ENCODE data around the gene UMAD1. TPM values are rescaled to one million over a fixed set of nuclear protein-coding genes. Genes with fewer than 3 reads are reported as not detected.
A peak's percentile ranks its signal among the peaks of the same experiment; 100 is the strongest.

Gene UMAD1
- total RNA-seq, 1 experiment from 2014 or later, result 20.8 TPM

DNA sequence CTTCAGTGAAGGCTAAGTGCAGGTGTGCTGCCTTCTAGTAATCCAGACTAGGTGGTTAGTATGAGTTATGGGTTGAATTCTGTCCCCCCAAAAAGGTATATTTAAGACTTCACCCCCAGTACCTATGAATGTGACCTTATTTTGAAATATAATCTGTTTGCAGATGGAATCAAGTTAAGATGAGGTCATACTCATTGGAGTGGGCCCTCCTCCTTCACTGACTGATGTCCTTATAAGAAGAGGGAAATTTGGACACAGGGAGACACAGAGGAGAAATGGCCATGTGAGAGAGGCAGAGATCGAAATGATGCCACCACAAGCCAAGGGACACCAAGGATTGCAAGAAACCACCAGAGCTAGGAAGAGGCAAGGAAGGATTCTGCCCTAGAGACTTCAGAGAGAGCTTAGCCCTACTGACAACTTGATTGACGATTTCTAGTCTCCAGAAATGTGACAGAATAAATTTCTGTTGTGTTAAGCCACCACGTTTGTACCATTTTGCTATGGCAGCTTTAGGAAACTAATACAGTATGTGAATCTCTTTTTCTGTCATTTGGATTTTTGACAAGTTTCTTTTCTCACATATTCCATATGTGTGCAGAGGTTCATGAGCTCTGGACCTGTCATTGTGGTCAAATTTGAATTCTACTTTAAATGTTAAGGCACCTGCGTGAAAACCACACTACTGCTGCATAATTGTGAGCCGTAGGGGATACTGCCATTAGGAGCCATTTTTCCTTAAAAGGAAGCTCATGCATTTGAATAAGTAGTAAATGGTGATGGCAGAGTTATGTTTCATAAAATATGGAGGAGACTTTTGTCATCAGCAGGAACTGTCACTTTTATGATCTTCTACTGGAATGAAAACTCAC, 80.4 kb downstream of the UMAD1 start:
- DNase-seq (ENCODE audit: low spot score), result no peak

- DNase-seq (ENCODE audit: low spot score), result no peak
These were observed 91.2 kb downstream of the UMAD1 start for GRCh38 chr7:7731732-7732131.

GRCh38 chr7:7732621-7733281, 92.2 kb downstream of the UMAD1 start:
- DNase-seq (ENCODE audit: low spot score), result no peak

DNA sequence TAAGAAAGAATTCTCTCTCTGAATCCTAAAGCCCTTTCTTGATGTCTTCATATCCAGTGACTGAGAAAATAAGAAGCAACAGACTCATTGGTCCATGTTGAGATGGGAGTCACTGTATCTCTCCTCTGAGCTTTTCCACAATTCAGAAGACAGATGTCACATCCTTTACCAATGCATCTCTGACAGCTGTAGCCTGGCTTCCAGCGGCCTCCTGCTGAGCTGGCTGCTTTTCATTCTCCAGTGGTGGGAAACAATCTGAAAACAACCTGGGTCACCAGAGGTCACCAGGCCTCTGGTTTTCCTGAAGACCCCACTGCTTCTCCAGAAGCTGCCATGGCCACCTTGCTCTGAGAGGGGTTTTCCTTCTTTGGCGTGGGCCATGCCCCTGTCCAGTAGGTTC, 96.1 kb downstream of the UMAD1 start:
- no peak for DNase-seq (ENCODE audit: low spot score)

DNA sequence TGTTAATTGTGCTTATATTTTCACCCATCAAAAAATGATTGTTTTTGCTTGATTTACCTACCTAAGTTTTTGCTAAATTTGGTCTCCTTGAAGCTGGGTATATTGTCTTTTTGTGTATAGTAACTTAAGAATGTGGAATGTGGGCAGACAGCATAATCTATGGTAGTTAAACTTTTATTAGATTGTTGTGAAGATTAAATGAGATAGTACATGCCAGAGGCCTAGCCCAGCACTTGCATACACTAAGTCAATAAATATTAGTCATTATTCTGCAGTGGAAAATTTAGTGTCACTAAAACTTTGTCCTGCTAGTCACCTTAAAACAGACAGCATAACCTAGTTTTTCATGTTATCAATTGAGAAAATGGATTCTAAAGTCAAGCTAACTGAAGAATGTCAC, 97.1 kb downstream of the UMAD1 start:
- no peak for DNase-seq (ENCODE audit: low spot score)

- DNase-seq (ENCODE audit: low spot score), result no peak
These were observed 97.6 kb downstream of the UMAD1 start for GRCh38 chr7:7738177-7738576.

GRCh38 chr7:7738622-7739021, 98.1 kb downstream of the UMAD1 start:
- no peak for DNase-seq (ENCODE audit: low spot score)

- DNase-seq (ENCODE audit: low spot score), result no peak
These were observed 98.9 kb downstream of the UMAD1 start for GRCh38 chr7:7739204-7740036.

GRCh38 chr7:7740037-7740355, 99.4 kb downstream of the UMAD1 start:
- no peak for DNase-seq (ENCODE audit: low spot score)

DNA sequence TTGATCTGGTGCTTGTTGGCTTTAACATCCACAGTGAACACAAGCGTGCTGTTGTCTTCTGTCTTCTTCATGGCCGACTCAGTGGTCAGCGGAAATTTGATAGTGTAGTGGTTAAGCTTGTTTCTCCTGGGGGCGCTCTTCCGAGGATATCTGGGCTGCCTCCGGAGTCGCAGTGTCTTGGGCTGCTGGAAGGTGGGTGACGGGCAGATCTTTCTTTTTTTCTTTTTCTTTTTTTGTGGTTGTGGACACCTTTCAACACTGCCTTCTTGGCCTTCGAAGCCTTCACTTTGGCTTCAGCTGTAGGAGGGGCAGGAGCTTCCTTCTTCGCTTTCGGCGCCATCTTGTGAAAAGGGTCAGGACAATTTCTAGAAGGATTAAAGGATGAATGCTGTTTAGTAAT, 101.7 kb downstream of the UMAD1 start:
- no peak for DNase-seq (ENCODE audit: low spot score)

DNA sequence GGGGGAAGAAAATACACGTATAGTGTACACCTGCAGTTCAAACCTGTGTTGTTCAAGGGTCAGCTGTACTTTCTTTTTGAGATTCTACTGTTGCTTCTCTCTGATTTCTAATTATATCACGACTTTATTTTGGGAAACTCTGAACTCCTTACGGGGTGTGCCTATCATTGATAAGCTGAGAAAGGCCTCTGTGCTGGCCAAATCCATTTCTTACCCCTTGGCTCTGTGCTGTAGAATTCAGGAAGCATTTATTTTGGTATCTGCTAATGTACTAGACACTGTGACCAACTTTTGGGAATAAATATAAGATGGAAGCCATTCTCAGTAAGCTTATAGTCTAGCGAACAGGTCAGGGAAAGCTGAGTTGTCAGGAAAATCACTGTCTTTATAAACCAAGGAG, 104.7 kb downstream of the UMAD1 start:
- DNase-seq (ENCODE audit: low spot score), result no peak

DNA sequence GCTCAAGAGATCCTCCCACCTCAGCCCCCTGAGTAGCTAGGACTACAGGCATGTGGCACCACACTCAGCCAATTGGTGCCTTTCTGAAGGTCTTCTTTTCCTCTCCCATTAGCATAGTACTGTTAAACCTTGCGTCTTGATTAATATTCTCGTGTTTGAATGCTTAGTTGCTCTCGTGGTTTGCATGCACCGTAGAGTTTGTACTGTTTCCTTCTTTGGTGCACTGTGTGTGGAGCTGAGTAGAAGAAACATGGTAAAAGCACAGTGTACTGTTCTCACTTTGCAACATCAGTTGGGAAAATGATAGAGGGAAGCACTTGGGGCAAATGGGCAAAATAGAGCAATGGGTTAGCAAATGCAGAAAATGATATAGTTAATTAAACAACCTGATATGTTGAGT, 105.4 kb downstream of the UMAD1 start:
- DNase-seq (ENCODE audit: low spot score), result no peak

DNA sequence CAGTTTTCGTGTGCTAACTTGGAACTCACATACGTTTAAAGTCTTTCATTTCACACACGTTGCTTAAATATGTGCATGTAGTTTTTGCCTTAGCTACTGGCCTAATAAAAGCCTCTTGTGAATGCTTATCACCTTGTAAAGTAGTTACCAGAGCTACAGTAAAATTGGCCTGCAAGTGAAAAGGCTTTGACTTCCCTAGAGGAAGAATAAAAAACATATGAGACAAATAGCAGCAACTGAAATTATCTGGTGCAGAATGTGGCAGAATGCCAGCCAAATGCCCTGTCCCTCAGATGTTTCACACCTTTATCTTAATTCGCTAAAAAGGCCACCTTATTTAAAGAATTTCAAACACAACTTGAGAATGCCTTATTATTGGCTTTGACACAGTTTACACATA, 105.9 kb downstream of the UMAD1 start:
- no peak for DNase-seq (ENCODE audit: low spot score)

- no peak for DNase-seq (ENCODE audit: low spot score)
These were observed 110.2 kb downstream of the UMAD1 start for GRCh38 chr7:7750571-7751242.

DNA sequence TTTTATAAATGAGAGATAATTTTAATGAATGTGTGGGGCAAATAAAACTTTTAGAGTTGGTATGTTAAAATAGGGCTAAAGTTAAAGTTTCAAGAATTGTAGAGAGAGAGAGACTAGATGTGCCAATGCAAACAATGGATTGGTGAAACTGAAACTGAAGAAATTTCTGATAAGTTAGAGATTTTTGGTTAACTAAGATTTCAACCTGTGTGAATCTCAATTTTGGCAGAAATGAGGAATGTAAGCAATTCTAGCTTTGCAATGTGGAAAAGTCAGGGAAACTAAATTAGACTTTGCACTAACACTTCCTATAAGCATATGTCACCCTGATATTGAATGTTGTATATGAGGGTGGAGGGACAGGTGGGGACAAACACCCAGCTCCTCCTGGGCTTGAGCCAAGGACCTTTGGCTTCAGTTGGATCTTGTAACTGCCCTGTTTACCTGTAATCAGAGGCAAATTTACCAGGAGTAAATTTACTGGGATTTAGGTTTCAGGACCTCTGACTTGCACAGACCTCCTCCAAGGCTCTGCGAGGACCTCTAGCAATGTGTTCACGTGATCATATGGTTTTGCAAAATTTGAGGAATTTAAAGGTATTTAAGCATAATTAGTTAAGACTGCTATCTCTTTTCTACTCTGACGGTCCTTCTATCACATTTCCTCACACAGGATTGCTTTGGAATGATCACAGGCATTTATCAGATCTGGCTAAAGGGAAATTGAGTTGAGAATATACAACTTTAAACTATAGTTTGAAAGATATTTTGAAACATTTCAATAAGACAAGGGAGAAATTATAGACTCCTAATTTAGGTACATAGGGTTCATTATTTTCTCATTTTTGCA, 110.9 kb downstream of the UMAD1 start:
- DNase-seq (ENCODE audit: low spot score), result no peak

- no peak for DNase-seq (ENCODE audit: low spot score)
These were observed 116.0 kb downstream of the UMAD1 start for GRCh38 chr7:7756577-7756976.

DNA sequence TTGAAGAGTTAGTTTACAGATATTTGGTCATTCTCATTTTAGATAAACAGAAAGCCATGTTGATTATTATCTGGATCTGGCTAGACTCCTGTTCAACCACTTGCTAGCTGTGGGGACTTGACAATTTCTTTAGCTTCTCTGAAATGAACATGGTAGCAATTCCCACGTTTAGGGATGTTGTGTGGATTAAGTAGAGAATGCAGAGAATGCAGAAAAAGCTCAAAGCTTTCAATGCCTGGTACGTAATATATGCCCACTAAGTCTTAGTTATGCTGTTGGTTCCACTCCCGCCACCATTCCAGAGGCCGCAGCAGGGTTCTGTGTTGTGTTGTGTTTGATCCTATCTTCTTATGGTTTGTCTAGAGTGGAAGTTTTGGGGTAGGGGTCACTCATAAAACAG, 117.0 kb downstream of the UMAD1 start:
- DNase-seq (ENCODE audit: low spot score), result no peak

DNA sequence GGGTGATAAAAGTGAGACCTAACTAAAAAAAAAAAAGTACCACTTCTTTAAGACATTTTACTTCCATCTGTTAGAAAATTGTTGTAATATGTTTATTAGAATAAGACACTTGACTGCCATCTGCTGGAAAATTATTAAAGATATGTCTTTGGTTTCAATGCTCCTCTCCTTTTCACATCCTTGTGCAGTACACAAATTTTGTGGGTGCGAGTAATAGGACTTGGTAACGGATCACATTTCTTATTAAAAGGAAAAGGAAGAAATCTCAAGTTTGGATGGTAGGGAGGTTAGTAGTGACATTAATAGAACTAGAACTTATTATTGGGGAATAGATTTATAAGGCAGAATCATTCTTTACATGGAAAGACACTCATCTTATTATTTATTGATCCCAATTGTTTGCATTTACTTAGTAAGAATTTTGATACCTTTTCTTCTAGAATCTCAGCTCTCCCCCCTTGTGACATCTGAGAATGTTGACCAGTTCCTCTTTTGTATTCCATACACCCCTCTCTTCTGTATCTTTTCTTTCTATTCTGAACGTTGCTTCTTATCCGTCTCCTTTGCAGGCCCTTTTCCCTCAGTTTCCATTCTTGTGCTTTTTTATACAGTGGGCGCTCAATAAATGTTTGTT, 120.9 kb downstream of the UMAD1 start:
- peak; percentile 74 for DNase-seq (ENCODE audit: low spot score)

- peak; percentile 54 for DNase-seq (ENCODE audit: low spot score)
These were observed 121.6 kb downstream of the UMAD1 start for GRCh38 chr7:7761974-7762779.
